Measurements from ENCODE around the gene HNF4A.

DNA sequence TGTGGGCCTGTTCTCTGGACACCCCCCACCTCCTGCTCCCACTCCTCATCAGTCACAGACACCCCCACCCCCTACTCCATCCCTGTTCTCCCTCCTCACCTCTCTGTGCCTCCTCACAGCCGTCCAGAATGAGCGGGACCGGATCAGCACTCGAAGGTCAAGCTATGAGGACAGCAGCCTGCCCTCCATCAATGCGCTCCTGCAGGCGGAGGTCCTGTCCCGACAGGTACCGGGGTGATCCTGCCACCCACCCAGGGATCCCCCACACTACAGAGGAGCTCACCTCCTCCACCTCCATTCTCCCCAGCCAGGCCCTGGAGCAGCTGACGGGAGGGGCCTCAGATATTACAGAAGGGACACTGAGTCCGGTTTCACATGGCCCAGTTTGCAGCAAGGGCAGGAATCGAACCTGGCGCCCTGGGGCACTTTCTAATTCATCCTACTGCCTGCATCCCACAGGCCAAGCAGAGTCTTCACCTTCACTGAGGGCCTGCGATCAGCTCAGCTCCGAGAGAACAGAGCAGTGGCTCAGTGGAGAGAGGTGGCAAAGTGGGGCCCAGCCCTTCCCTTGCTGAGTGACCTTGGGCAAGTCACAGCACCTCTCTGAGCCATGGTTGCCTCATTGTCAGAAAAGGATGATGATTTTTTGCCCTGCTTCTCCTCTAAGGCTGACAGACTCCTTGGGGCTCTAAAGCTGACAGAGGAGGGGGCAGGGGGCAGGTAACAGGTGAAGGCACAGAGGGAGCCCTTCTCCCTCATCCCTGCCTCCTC is 58.3 kb downstream of the HNF4A start:
- TF ChIP-seq, protein P1, sequence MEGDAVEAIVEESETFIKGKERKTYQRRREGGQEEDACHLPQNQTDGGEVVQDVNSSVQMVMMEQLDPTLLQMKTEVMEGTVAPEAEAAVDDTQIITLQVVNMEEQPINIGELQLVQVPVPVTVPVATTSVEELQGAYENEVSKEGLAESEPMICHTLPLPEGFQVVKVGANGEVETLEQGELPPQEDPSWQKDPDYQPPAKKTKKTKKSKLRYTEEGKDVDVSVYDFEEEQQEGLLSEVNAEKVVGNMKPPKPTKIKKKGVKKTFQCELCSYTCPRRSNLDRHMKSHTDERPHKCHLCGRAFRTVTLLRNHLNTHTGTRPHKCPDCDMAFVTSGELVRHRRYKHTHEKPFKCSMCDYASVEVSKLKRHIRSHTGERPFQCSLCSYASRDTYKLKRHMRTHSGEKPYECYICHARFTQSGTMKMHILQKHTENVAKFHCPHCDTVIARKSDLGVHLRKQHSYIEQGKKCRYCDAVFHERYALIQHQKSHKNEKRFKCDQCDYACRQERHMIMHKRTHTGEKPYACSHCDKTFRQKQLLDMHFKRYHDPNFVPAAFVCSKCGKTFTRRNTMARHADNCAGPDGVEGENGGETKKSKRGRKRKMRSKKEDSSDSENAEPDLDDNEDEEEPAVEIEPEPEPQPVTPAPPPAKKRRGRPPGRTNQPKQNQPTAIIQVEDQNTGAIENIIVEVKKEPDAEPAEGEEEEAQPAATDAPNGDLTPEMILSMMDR (conservative IDR thresholded peaks at IDR 0.05; ENCODE audit: low read depth, low read length): no peak
- no peak for TF ChIP-seq POLR2A (IDR thresholded peaks at IDR 0.05; ENCODE audit: low read depth, low read length)
